ENCODE data around the gene JADE3.
A peak's percentile ranks its signal among the peaks of the same experiment; 100 is the strongest.

Gene JADE3

GRCh38 chrX:46912098-46912602 is at the start of gene JADE3:
JADE3 (plus strand) TSS chrX:46912421; CDS start chrX:46984895, 72,474 bp downstream.
- peak; percentile 18 for DNase-seq

GRCh38 chrX:46863072-46863471 is 49.1 kb upstream of the JADE3 start:
- no peak for DNase-seq

DNA sequence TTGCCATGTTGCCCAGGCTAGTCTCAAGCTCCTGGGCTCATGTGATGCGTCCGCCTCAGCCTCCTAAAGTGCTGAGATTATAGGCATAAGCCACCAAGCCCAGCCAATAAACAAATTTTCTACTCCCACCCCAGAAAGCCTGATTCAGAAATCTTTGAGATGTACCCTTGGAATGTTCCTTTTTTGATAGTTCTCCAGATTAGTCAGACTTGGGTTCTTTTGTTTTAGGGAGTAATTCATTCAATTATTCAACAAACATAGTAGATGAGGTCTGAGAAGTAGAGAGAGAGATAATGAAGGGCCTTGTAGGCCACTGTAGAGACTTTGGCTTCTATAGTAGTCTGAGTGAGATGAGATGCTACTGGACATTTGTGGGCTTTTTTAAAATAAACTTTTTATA is 47.6 kb upstream of the JADE3 start:
- no peak for DNase-seq

GRCh38 chrX:46865281-46865680 is 46.9 kb upstream of the JADE3 start:
- DNase-seq = no peak

DNA sequence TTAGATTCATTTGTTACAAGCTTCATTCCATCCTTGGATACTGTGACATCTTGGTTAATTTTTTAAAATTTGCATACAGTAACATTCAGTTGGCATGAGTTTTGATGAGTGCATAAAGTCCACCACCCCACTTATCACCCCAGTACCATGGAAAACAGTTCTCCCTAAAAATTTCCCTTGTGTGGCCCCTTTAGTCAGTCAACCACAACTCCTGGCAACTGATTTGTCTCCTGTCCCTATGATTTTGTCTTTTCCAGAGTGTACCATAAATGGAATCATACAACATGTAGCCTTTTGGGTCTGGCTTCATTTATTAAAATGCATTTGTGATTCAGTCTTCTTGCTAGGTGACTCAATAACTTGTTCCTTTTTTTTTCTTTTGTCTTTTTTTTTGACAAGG is 45.5 kb upstream of the JADE3 start:
- DNase-seq = no peak

GRCh38 chrX:46873746-46874145 is 38.5 kb upstream of the JADE3 start:
- no peak for DNase-seq

- DNase-seq = no peak
Measured at GRCh38 chrX:46876901-46877300, 35.3 kb upstream of the JADE3 start.

GRCh38 chrX:46882266-46882665 is 30.0 kb upstream of the JADE3 start:
- DNase-seq = no peak

- no peak for DNase-seq
Measured at GRCh38 chrX:46884799-46885198, 27.4 kb upstream of the JADE3 start.

- DNase-seq = no peak
Measured at GRCh38 chrX:46898207-46898606, 14.0 kb upstream of the JADE3 start.

- DNase-seq = peak; percentile 68
Measured at GRCh38 chrX:46903458-46904242, 8.6 kb upstream of the JADE3 start.

GRCh38 chrX:46904626-46905025 is 7.6 kb upstream of the JADE3 start:
- DNase-seq = no peak

DNA sequence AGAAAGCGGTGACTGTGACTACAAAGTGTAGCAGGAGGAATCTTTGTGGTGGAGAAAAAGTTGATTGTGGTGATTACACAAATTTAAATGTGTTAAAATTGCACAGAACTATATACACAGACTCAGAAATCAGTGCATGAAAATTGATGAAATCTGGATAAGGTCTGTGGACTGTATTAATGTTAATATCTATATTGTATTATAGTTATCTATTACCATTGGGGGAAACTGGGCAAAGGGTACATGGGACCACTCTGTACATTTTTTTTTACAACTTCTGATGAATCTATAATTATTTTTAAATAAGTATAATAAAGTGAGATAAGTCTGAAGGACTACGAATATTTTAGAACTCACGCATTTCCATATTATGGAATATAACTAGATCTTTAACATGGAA is 1.8 kb upstream of the JADE3 start:
- no peak for DNase-seq

GRCh38 chrX:46912603-46913491 is 626 bp downstream of the JADE3 start:
- no peak for DNase-seq

DNA sequence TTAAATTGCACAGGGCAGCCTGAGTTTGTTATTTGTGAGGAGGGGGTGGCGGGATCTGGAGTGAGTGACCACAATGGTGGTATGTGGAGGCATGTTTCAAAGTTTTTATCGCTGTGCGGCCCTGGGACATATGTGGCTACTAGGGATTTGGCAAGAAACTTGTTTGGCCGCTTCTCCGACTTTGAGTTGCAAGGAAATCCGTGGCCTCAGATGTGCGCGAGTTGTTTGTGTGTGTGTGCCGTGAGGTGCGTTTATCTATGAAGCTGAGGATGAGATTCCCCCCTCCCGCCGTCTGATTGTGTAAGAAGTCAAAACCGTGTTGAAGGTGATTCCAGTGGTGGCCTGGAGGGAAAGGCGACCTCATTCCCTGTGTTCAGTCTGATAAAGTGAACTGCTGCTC is 1.4 kb downstream of the JADE3 start:
- no peak for DNase-seq

DNA sequence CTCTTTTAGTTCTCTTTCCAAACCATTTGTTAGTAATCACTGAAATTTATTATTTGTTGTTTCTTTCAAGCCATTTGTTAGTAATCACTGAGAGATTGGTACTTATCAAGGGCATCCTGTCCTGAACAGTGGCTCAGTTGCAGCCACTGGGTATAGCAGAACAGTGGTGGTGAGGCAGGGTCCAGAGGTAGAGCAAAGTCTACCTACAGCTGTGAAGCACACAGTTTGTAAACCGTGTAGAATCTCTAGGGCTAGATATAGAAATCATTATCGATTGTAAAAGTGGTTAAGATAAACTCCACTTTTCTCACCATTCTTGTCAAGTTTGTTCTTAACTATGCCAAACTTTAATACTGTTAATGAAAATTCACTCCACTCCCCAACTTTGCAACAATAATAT is 4.1 kb downstream of the JADE3 start:
- DNase-seq = no peak

- DNase-seq = no peak
Measured at GRCh38 chrX:46917622-46918021, 5.4 kb downstream of the JADE3 start.

DNA sequence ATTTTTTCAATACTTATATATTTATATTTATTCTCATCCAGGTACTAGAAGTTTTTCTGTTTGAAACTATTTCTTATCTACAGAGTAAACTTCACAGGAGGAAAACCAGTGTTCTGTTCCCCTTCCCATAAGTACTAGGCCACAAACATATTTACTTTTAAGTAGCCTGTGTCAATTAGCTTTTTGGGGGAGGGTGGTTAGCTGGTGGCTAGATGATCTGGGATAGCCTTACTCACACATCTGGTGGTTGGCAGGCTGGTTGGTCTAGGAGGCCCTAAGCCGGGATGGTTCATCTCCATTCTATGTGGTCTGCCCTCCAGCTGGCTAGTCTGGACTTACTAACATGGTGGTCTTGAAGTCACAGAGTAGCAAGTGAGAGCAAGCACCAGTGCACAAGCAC is 6.2 kb downstream of the JADE3 start:
- DNase-seq = no peak

DNA sequence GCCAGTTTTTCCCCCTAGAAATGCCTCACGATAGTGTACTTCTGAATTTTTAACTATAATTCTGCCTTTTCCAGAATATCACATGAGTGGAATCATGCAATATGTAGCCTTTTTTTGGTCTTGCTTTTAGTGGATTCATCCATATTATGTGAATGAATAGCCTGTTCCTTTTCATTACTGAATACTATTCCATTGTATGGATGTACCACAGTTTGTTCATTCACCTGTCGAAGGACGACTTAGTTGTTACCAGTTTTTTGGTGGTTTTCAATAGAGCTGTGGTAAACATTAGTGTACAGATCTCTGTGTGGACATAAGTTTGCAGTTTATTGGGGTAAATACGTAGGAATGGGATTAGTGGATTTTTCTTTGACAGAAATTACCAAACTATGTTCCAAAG is 8.0 kb downstream of the JADE3 start:
- no peak for DNase-seq

DNA sequence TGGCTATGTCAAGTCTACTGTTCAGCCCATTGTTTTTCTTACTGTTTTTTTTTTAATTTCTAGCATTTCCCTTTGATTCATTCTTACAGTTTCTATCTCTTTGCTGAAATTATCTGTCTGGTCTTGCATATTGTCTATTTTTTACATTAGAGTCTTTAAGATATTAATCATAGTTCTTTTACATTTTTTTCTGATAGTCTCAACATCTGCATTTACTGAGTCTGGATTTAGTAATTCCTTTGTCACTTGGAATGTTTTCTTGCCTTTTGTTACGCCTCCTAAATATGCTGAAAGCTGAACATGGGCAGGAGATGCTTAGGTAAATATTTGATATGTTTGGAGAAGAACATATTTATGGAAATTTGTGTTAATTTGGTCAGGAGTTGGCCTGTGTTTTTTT is 10.4 kb downstream of the JADE3 start:
- DNase-seq = no peak

- no peak for DNase-seq
Measured at GRCh38 chrX:46927718-46928117, 15.5 kb downstream of the JADE3 start.

GRCh38 chrX:46929439-46930261 is 17.4 kb downstream of the JADE3 start:
- no peak for DNase-seq

DNA sequence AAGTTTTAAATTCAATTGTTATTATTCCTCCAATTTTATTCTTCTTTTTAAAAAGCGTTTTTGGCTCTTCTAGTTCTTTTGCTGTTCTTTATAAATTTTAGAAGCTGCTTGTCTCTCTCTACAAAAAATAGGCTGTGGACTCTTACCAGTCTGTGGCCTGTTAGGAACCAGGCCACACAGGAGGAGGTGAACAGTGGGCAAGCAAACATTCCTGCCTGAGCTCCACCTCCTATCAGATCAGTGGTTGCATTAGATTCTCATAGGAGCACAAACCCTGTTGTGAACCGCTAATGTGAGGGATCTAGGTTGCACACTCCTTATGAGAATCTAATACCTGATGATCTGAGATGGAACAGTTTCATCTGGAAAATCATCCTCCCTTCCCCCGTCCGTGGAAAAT is 23.1 kb downstream of the JADE3 start:
- DNase-seq = no peak
